Upper lobe of left lung (tissue), 6 donors: Measurements from ENCODE around the gene CFAP299. TPM values are rescaled to one million over a fixed set of nuclear protein-coding genes. Genes with fewer than 3 reads are reported as not detected.

Source experiments
- ATAC-seq, 2 donors: fragments of 200-7000 bp; cut with Tn5 transposase; one replicate each; pipeline ENCODE4 v1.9.1; 2022; ENCODE audit warnings: mild to moderate bottlenecking in 2 of 2, moderate library complexity in 2 of 2; ENCODE audit not compliant: low FRiP score in 2 of 2
- DNase-seq, 2 donors: peaks; one replicate each; pipeline ENCODE4 v3.0.0-alpha.2; 2019 to 2020
- H3K27ac ChIP-seq, 4 donors: fragments of 200-600 bp; sonication (generic); one replicate each; pipeline ENCODE4 v1.5.1; 2016 to 2019
- H3K27me3 ChIP-seq, 4 donors: fragments of 200-600 bp; sonication (generic); one replicate each; pipeline ENCODE4 v1.5.1; 2017 to 2019
- H3K36me3 ChIP-seq, 4 donors: fragments of 200-600 bp; sonication (generic); one replicate each; pipeline ENCODE4 v1.5.1; 2016 to 2019
- H3K4me1 ChIP-seq, 4 donors: fragments of 200-600 bp; sonication (generic); one replicate each; pipeline ENCODE4 v1.5.1; 2018 to 2019
- H3K4me3 ChIP-seq, 4 donors: fragments of 200-600 bp; sonication (generic); one replicate each; pipeline ENCODE4 v1.5.1; 2017 to 2019; ENCODE audit warnings: mild to moderate bottlenecking in 2 of 4, moderate library complexity in 1 of 4
- H3K9me3 ChIP-seq, 4 donors: fragments of 200-600 bp; sonication (generic); one replicate each; pipeline ENCODE4 v1.5.1; 2018 to 2019
- CTCF ChIP-seq, 6 experiments: fragments of 450-650 bp in 4 of 6; fragments of 200-600 bp in 2 of 6; sonication (generic) in 2 of 6; IDR thresholded peaks; one replicate each; pipeline ENCODE4 v1.5.1; 2016 to 2019; ENCODE audit warnings: antibody characterized with exemption in 6 of 6
- EP300 ChIP-seq, 4 donors: sonication (generic); formaldehyde crosslinking; IDR thresholded peaks; one replicate each; pipeline ENCODE4 v1.5.1; 2017; ENCODE audit warnings: antibody characterized with exemption in 4 of 4, control low read depth in 2 of 4
- POLR2A ChIP-seq, 4 donors: fragments of 450-650 bp; IDR thresholded peaks; one replicate each; pipeline ENCODE4 v1.5.1; 2016 to 2017; ENCODE audit warnings: antibody characterized with exemption in 4 of 4, mild to moderate bottlenecking in 2 of 4
- POLR2AphosphoS5 ChIP-seq, 2 donors: sonication (generic); formaldehyde crosslinking; IDR thresholded peaks; one replicate each; pipeline ENCODE4 v1.5.1; 2017; ENCODE audit warnings: antibody characterized with exemption in 2 of 2
- WGBS, 2 donors: methylation state at CpG; one replicate each; pipeline ENCODE4 v1.1.5; 2017 to 2018; 5-methylcytosine and 5-hydroxymethylcytosine counted together
- total RNA-seq, 6 donors: library from RNA; depleted of rRNA in 4 of 6; stranded (reverse); fragments of >200 nt in 4 of 6; gene quantifications; one replicate each; pipeline versions ENCODE4 v1.1.0 to v1.2.1, GENCODE V29; 2016 to 2021
- donor health status: DM: no; HTN: no; CAD: no; lungs with moderate emphysema.
- donor health status: DM: no; HTN: yes; CAD: no; lungs with severe emphysema.

Gene CFAP299
- total RNA-seq, 6 donors from 2014 or later: 0.46 to 31.6 (median 3.9) TPM

- no peak overlapping the region for H3K4me3 ChIP-seq
- no peak for ATAC-seq
- TF ChIP-seq CTCF (IDR thresholded peaks at IDR 0.05) (no peak), EP300 (IDR thresholded peaks at IDR 0.05) (no peak), POLR2AphosphoS5 (IDR thresholded peaks at IDR 0.05) (no peak), POLR2A (IDR thresholded peaks at IDR 0.05) (no peak)
- no peaks in the 10 kb centered on the region for H3K4me1 ChIP-seq
- no peaks in the 10 kb centered on the region for H3K36me3 ChIP-seq
- H3K9me3 ChIP-seq: no peaks in the 10 kb centered on the region
- H3K27me3 ChIP-seq: no peaks in the 10 kb centered on the region
- no peak overlapping the region for H3K27ac ChIP-seq
- no peak for DNase-seq
- 91 to 95% methylated on average over 2 of the region's 2 CpGs for WGBS, 2 donors
These were observed 118.5 kb downstream of the CFAP299 start for GRCh38 chr4:80454040-80454439.

GRCh38 chr4:80454556-80454955 lies 119.0 kb downstream of the CFAP299 start:
- no peak for ATAC-seq
- Histone ChIP-seq H3K27ac (no peak overlapping the region), H3K4me1 (no peaks in the 10 kb centered on the region), H3K27me3 (no peaks in the 10 kb centered on the region), H3K36me3 (no peaks in the 10 kb centered on the region), H3K4me3 (no peak overlapping the region), H3K9me3 (no peaks in the 10 kb centered on the region)
- DNase-seq: no peak
- TF ChIP-seq EP300 (IDR thresholded peaks at IDR 0.05): no peak
- TF ChIP-seq POLR2AphosphoS5 (IDR thresholded peaks at IDR 0.05): no peak
- no peak for TF ChIP-seq POLR2A (IDR thresholded peaks at IDR 0.05)
- TF ChIP-seq CTCF (IDR thresholded peaks at IDR 0.05): no peak
- 56 to 64% methylated on average over 1 of the region's 1 CpG for WGBS, 2 donors

- H3K27ac ChIP-seq: no peak overlapping the region
- TF ChIP-seq POLR2AphosphoS5 (IDR thresholded peaks at IDR 0.05) (no peak), POLR2A (IDR thresholded peaks at IDR 0.05) (no peak), CTCF (IDR thresholded peaks at IDR 0.05) (no peak), EP300 (IDR thresholded peaks at IDR 0.05) (no peak)
- no peak for ATAC-seq
- H3K4me1 ChIP-seq: no peaks in the 10 kb centered on the region
- H3K36me3 ChIP-seq: no peaks in the 10 kb centered on the region
- no peak overlapping the region for H3K4me3 ChIP-seq
- DNase-seq: no peak
- no peaks in the 10 kb centered on the region for H3K27me3 ChIP-seq
- no peaks in the 10 kb centered on the region for H3K9me3 ChIP-seq
- 74 to 88% methylated on average over 1 of the region's 1 CpG for WGBS, 2 donors
These were observed 124.5 kb downstream of the CFAP299 start for GRCh38 chr4:80459918-80460473.

- no peak for TF ChIP-seq POLR2A (IDR thresholded peaks at IDR 0.05)
- TF ChIP-seq EP300 (IDR thresholded peaks at IDR 0.05): no peak
- no peak for TF ChIP-seq CTCF (IDR thresholded peaks at IDR 0.05)
- no peak for TF ChIP-seq POLR2AphosphoS5 (IDR thresholded peaks at IDR 0.05)
- ATAC-seq (no peak), DNase-seq (no peak)
- H3K27me3 ChIP-seq: no peaks in the 10 kb centered on the region
- H3K4me1 ChIP-seq: no peaks in the 10 kb centered on the region
- H3K36me3 ChIP-seq: no peaks in the 10 kb centered on the region
- no peak overlapping the region for H3K27ac ChIP-seq
- WGBS, 2 donors: 57 to 67% methylated on average over 1 of the region's 1 CpG
- H3K9me3 ChIP-seq: no peaks in the 10 kb centered on the region
- H3K4me3 ChIP-seq: no peak overlapping the region
These were observed 125.9 kb downstream of the CFAP299 start for GRCh38 chr4:80461412-80461811.

- Histone ChIP-seq H3K4me3 (peak overlapping the region in 2 of 4 donors; percentile 11 to 27), H3K4me1 (no peaks in the 10 kb centered on the region), H3K27ac (peak overlapping the region in 2 of 4 donors; percentile 4 to 11), H3K9me3 (no peaks in the 10 kb centered on the region), H3K36me3 (no peaks in the 10 kb centered on the region), H3K27me3 (no peaks in the 10 kb centered on the region)
- TF ChIP-seq CTCF (IDR thresholded peaks at IDR 0.05) (no peak), EP300 (IDR thresholded peaks at IDR 0.05) (no peak)
- ATAC-seq (peak in 1 of 2 donors; percentile 39), DNase-seq (no peak)
- 40 to 41% methylated on average over 2 of the region's 2 CpGs for WGBS, 2 donors
These were observed 127.1 kb downstream of the CFAP299 start for GRCh38 chr4:80462621-80463091.
